Spleen (tissue), 11 donors: ENCODE results near the gene CD300E. TPM values are rescaled to one million over a fixed set of nuclear protein-coding genes. Genes with fewer than 3 reads are reported as not detected.

Source experiments
- DNase-seq: peaks from one replicate; pipeline ENCODE4 v3.0.0-alpha.2; 2020
- H3K27ac ChIP-seq, 8 donors: fragments of 200-600 bp; sonication (generic) in 7 of 8; 1 replicate in 4 of 8; 2 replicates in 4 of 8; pipeline versions ENCODE4 v1.5.0 to v1.8.0; 2016 to 2021; ENCODE audit warnings: inconsistent platforms in 4 of 8, mild to moderate bottlenecking in 4 of 8, moderate library complexity in 1 of 8
- H3K27me3 ChIP-seq, 7 donors: fragments of 200-600 bp; sonication (generic) in 6 of 7; replicated peaks in 1 of 7; 1 replicate in 4 of 7; 2 replicates in 3 of 7; pipeline versions ENCODE4 v1.5.0 to v1.8.0; 2016 to 2021; ENCODE audit warnings: inconsistent platforms in 3 of 7, mild to moderate bottlenecking in 1 of 7
- H3K36me3 ChIP-seq, 6 donors: fragments of 200-600 bp; sonication (generic) in 5 of 6; 1 replicate in 4 of 6; 2 replicates in 2 of 6; pipeline versions ENCODE4 v1.5.0 to v1.8.0; 2016 to 2021; ENCODE audit warnings: inconsistent platforms in 2 of 6
- H3K4me1 ChIP-seq, 6 donors: fragments of 200-600 bp; sonication (generic) in 5 of 6; 1 replicate in 3 of 6; 2 replicates in 3 of 6; pipeline versions ENCODE4 v1.5.0 to v1.8.0; 2016 to 2021; ENCODE audit warnings: inconsistent platforms in 3 of 6
- H3K4me3 ChIP-seq, 8 donors: fragments of 200-600 bp; sonication (generic) in 7 of 8; 1 replicate in 4 of 8; 2 replicates in 4 of 8; pipeline versions ENCODE4 v1.5.0 to v1.8.0; 2016 to 2021; ENCODE audit warnings: inconsistent platforms in 4 of 8, mild to moderate bottlenecking in 4 of 8, moderate library complexity in 2 of 8
- H3K9me3 ChIP-seq, 8 donors: fragments of 200-600 bp; sonication (generic) in 7 of 8; 1 replicate in 4 of 8; 2 replicates in 4 of 8; pipeline versions ENCODE4 v1.5.0 to v1.8.0; 2016 to 2021; ENCODE audit warnings: inconsistent platforms in 4 of 8
- CTCF ChIP-seq, 11 experiments: fragments of 200-600 bp in 7 of 11; fragments of 450-650 bp in 4 of 11; sonication (generic) in 4 of 11; IDR thresholded peaks in 8 of 11; conservative IDR thresholded peaks in 3 of 11; 1 replicate in 7 of 11; 2 replicates in 4 of 11; pipeline versions ENCODE4 v1.4.0 to v1.8.0; 2016 to 2021; ENCODE audit warnings: antibody characterized with exemption in 11 of 11, inconsistent platforms in 4 of 11, mild to moderate bottlenecking in 1 of 11
- POLR2A ChIP-seq, 3 donors: fragments of 450-650 bp; IDR thresholded peaks; one replicate each; pipeline ENCODE4 v1.5.1; 2017; ENCODE audit warnings: antibody characterized with exemption in 3 of 3, mild to moderate bottlenecking in 1 of 3
- POLR2AphosphoS5 ChIP-seq, 3 donors: sonication (generic); formaldehyde crosslinking; IDR thresholded peaks; one replicate each; pipeline ENCODE4 v1.5.1; 2017; ENCODE audit warnings: antibody characterized with exemption in 3 of 3
- WGBS, 5 donors: extraction: QIAGEN DNeasy Blood & Tissue Kit in 3 of 5; methylation state at CpG; one replicate each; pipeline versions ENCODE4 v1.1.5 to v1.1.7; 2013 to 2018; 5-methylcytosine and 5-hydroxymethylcytosine counted together
- intact Hi-C: fragments of 100-400 bp; cut with DNase I; formaldehyde crosslinking; loops from one replicate; pipeline ENCODE4 v1.15.0; 2023; ENCODE audit warnings: low total_unique reads
- polyA plus RNA-seq, 3 donors: library from polyadenylated mRNA; stranded (reverse); fragments of 200-250 nt; gene quantifications; one replicate each; pipeline ENCODE4 v1.2.1, GENCODE V29; 2013
- total RNA-seq, 7 donors: library from RNA; depleted of rRNA in 3 of 7; stranded (reverse); fragments of >200 nt in 3 of 7; fragmentation: NEBNext Ultra II Directional in 4 of 7; extraction: Animal tissue kit (Norgen Biotek cat#: 25700) in 4 of 7; gene quantifications; one replicate each; pipeline versions ENCODE4 v1.1.0 to v1.2.1, GENCODE V29; 2016 to 2021
- donor health status: healthy with polysubstance abuse.
- donor health status: DM: no; HTN: no; CAD: no; lungs with moderate emphysema.
- donor health status: DM: no; HTN: no; CAD: no.
- donor health status: Bipolar disorder and iron deficiency.
- donor health status: healthy.
- donor health status: DM: no; HTN: no; CAD: no.
- donor health status: DM: yes; HTN: yes; CAD: no.

Gene CD300E
- total and polyA plus RNA-seq, 10 donors, result 0.99 to 20.3 (median 5.7) TPM

- Histone ChIP-seq H3K4me3 (no peak overlapping the region), H3K27me3 (peaks cover 0 to 82% (median 3%) of the 10 kb centered on the region in 7 donors), H3K9me3 (no peaks in the 10 kb centered on the region), H3K36me3 (no peaks in the 10 kb centered on the region), H3K27ac (no peak overlapping the region), H3K4me1 (peaks cover 0 to 32% (median 11%) of the 10 kb centered on the region in 6 donors)
- TF ChIP-seq POLR2AphosphoS5 (IDR thresholded peaks at IDR 0.05), result no peak
- TF ChIP-seq CTCF (IDR thresholded peaks at IDR 0.05 in 8 of 11, conservative IDR thresholded peaks at IDR 0.05 in 3 of 11), result no peak
- no peak for TF ChIP-seq POLR2A (IDR thresholded peaks at IDR 0.05)
- intact Hi-C loops, result no loop called here
- DNase-seq, result no peak
- WGBS, 5 donors, result 7 to 25% (median 11%) methylated on average over 1 of the region's 1 CpG
These were observed 16.3 kb downstream of the CD300E start for GRCh38 chr17:74607221-74607620.

GRCh38 chr17:74606050-74606449 lies 17.5 kb downstream of the CD300E start:
- TF ChIP-seq POLR2AphosphoS5 (IDR thresholded peaks at IDR 0.05) (no peak), POLR2A (IDR thresholded peaks at IDR 0.05) (no peak), CTCF (IDR thresholded peaks at IDR 0.05 in 8 of 11, conservative IDR thresholded peaks at IDR 0.05 in 3 of 11) (no peak)
- peaks cover 0 to 38% (median 10%) of the 10 kb centered on the region in 6 donors for H3K4me1 ChIP-seq
- no peak overlapping the region for H3K4me3 ChIP-seq
- H3K36me3 ChIP-seq, result no peaks in the 10 kb centered on the region
- no peak overlapping the region for H3K27ac ChIP-seq
- 71 to 95% (median 89%) methylated on average over 4 to 8 of the region's 8 CpGs for WGBS, 5 donors
- DNase-seq, result no peak
- peaks cover 0 to 82% (median 3%) of the 10 kb centered on the region in 7 donors for H3K27me3 ChIP-seq
- intact Hi-C loops, result no loop called here
- no peaks in the 10 kb centered on the region for H3K9me3 ChIP-seq

DNA sequence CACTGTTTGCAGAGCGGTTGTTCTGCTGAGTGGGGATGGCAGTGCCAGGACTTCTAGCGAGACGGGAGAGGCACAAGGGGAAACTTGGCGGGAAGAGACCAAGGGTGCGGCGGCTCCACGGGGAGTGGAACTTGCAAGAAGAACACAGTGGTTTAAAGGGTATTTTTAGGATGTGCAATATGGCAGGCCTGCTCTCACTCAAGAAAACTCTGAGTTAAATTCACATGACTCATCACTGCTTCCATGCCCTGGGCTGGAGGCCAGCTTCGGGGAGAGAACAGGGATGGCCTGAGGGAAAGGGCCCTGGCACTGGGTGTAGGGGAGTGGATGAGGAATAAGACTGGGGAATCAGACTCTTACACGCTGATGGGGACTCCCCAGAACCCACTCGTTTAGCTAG lies 18.2 kb downstream of the CD300E start:
- WGBS, 5 donors, result 65 to 75% (median 69%) methylated on average over 10 of the region's 10 CpGs
- no peaks in the 10 kb centered on the region for H3K9me3 ChIP-seq
- peaks cover 0 to 77% (median 3%) of the 10 kb centered on the region in 7 donors for H3K27me3 ChIP-seq
- no peak overlapping the region for H3K4me3 ChIP-seq
- no peaks in the 10 kb centered on the region for H3K36me3 ChIP-seq
- H3K4me1 ChIP-seq, result peaks cover 0 to 38% (median 10%) of the 10 kb centered on the region in 6 donors
- no peak overlapping the region for H3K27ac ChIP-seq
- intact Hi-C loops, result no loop called here
- TF ChIP-seq POLR2A (IDR thresholded peaks at IDR 0.05) (no peak), POLR2AphosphoS5 (IDR thresholded peaks at IDR 0.05) (no peak), CTCF (IDR thresholded peaks at IDR 0.05 in 8 of 11, conservative IDR thresholded peaks at IDR 0.05 in 3 of 11) (no peak)
- DNase-seq, result no peak

- intact Hi-C loops, result no loop called here
- DNase-seq, result no peak
- Histone ChIP-seq H3K27ac (no peak overlapping the region), H3K4me1 (peaks cover 0 to 40% (median 12%) of the 10 kb centered on the region in 6 donors), H3K9me3 (no peaks in the 10 kb centered on the region), H3K27me3 (peaks cover 0 to 71% (median 3%) of the 10 kb centered on the region in 7 donors), H3K4me3 (no peak overlapping the region), H3K36me3 (no peaks in the 10 kb centered on the region)
- 69 to 84% (median 81%) methylated on average over 10 of the region's 10 CpGs for WGBS, 5 donors
- TF ChIP-seq POLR2AphosphoS5 (IDR thresholded peaks at IDR 0.05) (no peak), POLR2A (IDR thresholded peaks at IDR 0.05) (no peak), CTCF (IDR thresholded peaks at IDR 0.05 in 8 of 11, conservative IDR thresholded peaks at IDR 0.05 in 3 of 11) (no peak)
These were observed 18.8 kb downstream of the CD300E start for GRCh38 chr17:74604761-74605160.
